Activated CD4-positive, alpha-beta T cell treated with anti-CD3 and anti-CD28 coated beads, Interleukin-2, amount 10 ng/mL, durations not matched to agents 7 days and 5 days (primary cell): ENCODE results near the gene NFE2L2. TPM values are rescaled to one million over a fixed set of nuclear protein-coding genes. Genes with fewer than 3 reads are reported as not detected.
"Not testable (repeated sequence)": the region's sequence is repeated elsewhere in the genome, so short reads cannot be mapped to it uniquely, and the experiment has no call there.

Experiments used
- CTCF ChIA-PET: fragments of 350-600 bp; sonication (Branson Sonifier 250); formaldehyde crosslinking; loops from one replicate; lab custom pipeline; 2021; ENCODE audit warnings: antibody characterized with exemption; lab: Charles Lee
- POLR2A ChIA-PET: fragments of 350-600 bp; sonication (Branson Sonifier 250); formaldehyde crosslinking; loops from one replicate; lab custom pipeline; 2021; ENCODE audit warnings: antibody characterized with exemption; lab: Charles Lee
- DNase-seq: peaks from one replicate; pipeline ENCODE4 v3.0.0-alpha.2; 2020
- H3K27ac Mint-ChIP-seq: one replicate; pipeline ENCODE4 v1.8.0; 2021; ENCODE audit warnings: mild to moderate bottlenecking, moderate library complexity, mixed read lengths
- H3K27me3 Mint-ChIP-seq: one replicate; pipeline ENCODE4 v1.8.0; 2021; ENCODE audit warnings: mixed read lengths
- H3K36me3 Mint-ChIP-seq: one replicate; pipeline ENCODE4 v1.8.0; 2021; ENCODE audit warnings: low read depth, mixed read lengths
- H3K4me1 Mint-ChIP-seq: one replicate; pipeline ENCODE4 v1.8.0; 2021; ENCODE audit warnings: mixed read lengths
- H3K4me3 Mint-ChIP-seq: one replicate; pipeline ENCODE4 v1.8.0; 2021; ENCODE audit warnings: mild to moderate bottlenecking, moderate library complexity, mixed read lengths
- H3K9me3 Mint-ChIP-seq: one replicate; pipeline ENCODE4 v1.8.0; 2021; ENCODE audit warnings: mixed read lengths
- total RNA-seq, 2 experiments: library from RNA; stranded (reverse); gene quantifications; one replicate each; pipeline ENCODE4 v1.2.3, GENCODE V29; 2021

NFE2L2 gene
- 10 to 100 TPM; 65.6 to 82.0 TPM for total RNA-seq

DNA sequence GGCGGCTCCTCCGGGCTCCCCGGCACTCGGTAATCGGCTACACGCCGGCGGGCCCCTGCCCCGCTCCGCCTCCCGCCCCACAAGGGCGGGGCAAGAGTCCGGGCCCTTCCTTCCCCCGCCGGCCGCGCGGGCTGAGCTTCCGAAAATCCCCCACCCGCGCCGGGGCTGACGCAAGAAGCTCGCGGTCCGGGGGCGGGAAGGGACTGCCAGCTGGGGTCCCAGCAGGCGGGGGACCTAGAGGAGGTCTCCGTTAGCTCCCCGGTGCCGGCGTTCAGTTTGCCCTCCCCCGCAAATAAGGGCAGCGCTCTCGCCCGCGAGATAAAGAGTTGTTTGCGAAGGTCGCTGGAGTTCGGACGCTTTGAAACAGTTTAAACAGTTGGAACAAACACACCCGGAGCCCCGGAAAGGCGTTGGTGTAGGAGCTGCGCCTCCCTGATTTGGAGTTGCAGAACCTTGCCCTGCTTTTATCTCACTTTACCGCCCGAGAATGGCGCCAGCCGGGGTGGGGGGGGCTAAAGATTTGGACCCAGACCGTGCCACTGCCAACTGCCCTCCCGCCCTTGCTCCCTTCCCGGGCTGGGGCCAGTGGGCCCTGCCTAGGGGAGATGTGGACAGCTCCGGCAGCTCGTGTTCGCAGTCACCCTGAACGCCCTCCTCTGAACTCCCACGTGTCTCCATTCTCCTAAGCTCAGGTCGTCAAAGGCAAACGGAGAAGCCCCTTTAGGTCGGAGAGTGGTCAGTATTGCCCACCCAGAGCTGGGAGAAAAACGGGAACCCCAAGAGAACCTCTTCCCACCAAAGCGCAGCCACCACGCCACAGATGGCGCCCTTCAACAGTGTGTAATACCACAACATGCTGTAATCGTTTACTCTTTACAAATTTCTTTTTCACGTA, at the start of gene NFE2L2:
Gene NFE2L2 (minus strand): TSS at position 35 of the 895 bp plus-strand sequence. CDS start 151 bp downstream, outside the sequence.
- CTCF ChIA-PET, result interaction anchor here (0.8 to 7.3 kb wide), 21 partner anchors 9 to 101 kb away, joined by 3 to 74 read pairs (median 5); no protein-coding TSS in a partner anchor
- POLR2A ChIA-PET, result interaction anchor here (0.6 to 3.1 kb wide), 6 partner anchors 17 to 79 kb away, joined by 3 to 15 read pairs (median 3); partner anchors contain the start of gene HNRNPA3
- peaks cover 36% of the 10 kb centered on the region for H3K36me3 Mint-ChIP-seq
- H3K4me3 Mint-ChIP-seq, result peak within 1 kb of the TSS; percentile 91
- peaks cover 3% of the 10 kb centered on the region for H3K9me3 Mint-ChIP-seq
- DNase-seq, result peak; percentile 90
- peaks cover 56% of the 10 kb centered on the region for H3K4me1 Mint-ChIP-seq
- no peaks in the 10 kb centered on the region for H3K27me3 Mint-ChIP-seq
- peak within 1 kb of the TSS; percentile 97 for H3K27ac Mint-ChIP-seq

DNA sequence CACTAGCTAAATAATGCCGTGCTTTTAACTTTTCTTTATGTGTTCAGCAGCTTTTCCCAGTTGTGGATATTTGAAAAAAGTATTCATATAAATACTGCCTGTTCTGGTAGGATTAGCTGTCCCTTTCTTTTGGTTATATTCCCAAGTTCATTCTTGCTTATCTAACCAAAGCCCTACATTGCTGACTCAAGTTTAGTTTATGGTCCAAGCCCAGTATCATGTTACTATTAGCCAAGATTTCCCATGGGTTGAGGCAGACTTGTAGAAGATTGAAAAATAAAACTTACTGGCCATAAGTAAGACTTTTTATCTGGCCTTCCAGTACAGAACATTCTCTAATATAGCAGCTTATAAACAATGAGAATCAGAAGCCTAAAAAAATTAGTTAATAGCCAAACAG, 49.7 kb upstream of the NFE2L2 start:
- Mint-ChIP-seq H3K36me3 (peaks cover 5% of the 10 kb centered on the region), H3K4me1 (peaks cover 24% of the 10 kb centered on the region), H3K27me3 (no peaks in the 10 kb centered on the region), H3K27ac (no peak overlapping the region), H3K9me3 (peaks cover 3% of the 10 kb centered on the region), H3K4me3 (no peak overlapping the region)
- CTCF ChIA-PET, result no interaction called here
- POLR2A ChIA-PET, result no interaction called here
- no peak for DNase-seq

DNA sequence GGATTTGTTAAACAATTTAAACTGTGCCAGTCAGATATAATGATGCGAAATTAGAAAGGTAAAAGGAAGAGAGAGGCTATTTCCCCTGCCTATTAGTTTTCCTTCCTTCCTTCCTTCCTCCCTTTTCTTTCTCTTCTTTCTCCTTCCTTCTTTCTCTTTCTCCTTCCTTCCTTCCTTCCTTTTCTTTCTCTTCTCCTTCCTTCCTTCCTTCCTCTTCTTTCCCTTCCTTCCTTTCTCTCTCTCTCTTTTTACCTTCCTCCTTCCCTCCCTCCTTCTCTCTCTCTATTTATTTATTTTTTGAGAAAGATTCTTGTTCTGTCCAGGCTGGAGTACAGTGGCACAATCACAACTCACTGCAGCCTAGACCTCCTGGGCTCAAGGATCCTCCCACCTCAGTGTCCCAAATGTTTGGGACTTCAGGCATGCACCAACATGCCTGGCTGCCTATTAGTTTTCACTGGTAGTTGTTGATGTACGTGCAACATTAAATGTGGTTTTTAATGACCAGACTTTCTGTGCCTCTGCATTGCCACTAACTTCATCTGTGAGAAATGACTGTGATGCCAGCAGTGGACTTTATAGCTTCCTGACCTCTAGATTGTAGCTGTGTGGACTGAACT, 48.7 kb upstream of the NFE2L2 start:
- H3K9me3 Mint-ChIP-seq, result peaks cover 3% of the 10 kb centered on the region
- H3K36me3 Mint-ChIP-seq, result peaks cover 5% of the 10 kb centered on the region

DNA sequence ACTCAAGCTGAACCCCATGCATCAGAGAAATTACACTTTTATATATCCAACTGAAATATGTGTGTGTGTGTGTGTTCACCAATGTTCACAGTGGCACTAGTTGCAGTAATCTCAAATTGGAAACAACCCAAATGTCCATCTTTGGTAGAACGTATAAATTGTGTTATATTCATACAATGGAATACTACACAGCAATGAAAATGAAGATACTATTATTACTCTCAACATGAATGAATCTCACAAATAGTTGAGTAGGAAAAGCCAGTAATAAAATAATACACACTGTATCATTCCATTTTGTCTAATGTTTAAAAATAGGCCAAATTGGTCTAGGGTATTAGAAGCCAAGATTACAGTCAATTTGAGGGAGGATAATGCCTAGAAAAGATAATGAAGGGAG, 48.0 kb upstream of the NFE2L2 start:
- POLR2A ChIA-PET, result no interaction called here

More for the DNA sequence above, 48.7 kb upstream of the NFE2L2 start:
- POLR2A ChIA-PET, result no interaction called here
- Mint-ChIP-seq H3K4me1 (peaks cover 29% of the 10 kb centered on the region), H3K27ac (peak overlapping the region; percentile 66), H3K27me3 (no peaks in the 10 kb centered on the region), H3K4me3 (no peak overlapping the region)
- DNase-seq, result no peak
- CTCF ChIA-PET, result no interaction called here

DNA sequence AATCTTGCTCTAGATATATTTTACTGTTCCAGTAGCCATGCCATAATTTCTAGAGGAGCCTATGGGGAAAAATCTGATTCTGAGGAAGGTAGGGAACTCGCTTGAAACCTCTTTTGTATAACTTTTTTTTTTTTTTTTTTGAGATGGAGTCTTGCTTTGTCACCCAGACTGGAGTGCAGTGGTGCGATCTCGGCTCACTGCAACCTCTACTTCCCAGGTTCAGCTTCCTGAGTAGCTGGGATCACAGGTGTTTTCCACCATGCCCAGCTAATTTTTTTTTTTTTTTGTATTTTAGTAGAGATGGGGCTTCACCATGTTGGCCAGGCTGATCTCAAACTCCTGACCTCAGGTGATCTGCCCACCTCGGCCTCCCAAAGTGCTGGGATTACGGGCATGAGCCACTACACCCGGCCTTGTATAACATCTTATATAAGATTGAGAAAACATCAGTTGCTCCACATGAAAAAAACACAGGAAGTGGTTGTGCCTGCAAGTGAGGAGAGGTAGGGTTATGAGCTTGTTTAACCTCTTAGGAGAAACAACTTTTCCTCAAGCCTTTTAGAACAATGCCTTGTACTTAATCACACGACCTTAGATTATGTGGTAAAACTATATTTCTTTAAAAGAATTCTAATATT, 45.3 kb upstream of the NFE2L2 start:
- POLR2A ChIA-PET, H3K9me3 Mint-ChIP-seq, H3K36me3 Mint-ChIP-seq, H3K4me3 Mint-ChIP-seq, H3K27me3 Mint-ChIP-seq: not testable (repeated sequence)
- CTCF ChIA-PET, result interaction anchor here (0.8 to 1.8 kb wide), 7 partner anchors 10 to 145 kb away, joined by 3 to 4 read pairs (median 3); no protein-coding TSS in a partner anchor
- peaks cover 40% of the 10 kb centered on the region for H3K4me1 Mint-ChIP-seq
- peak overlapping the region; percentile 82 for H3K27ac Mint-ChIP-seq
- peak; percentile 42 for DNase-seq

More for the DNA sequence above, 48.0 kb upstream of the NFE2L2 start:
- Mint-ChIP-seq H3K9me3 (peaks cover 3% of the 10 kb centered on the region), H3K36me3 (peaks cover 5% of the 10 kb centered on the region), H3K27me3 (no peaks in the 10 kb centered on the region), H3K4me3 (no peak overlapping the region), H3K4me1 (peaks cover 32% of the 10 kb centered on the region), H3K27ac (no peak overlapping the region)
- DNase-seq, result no peak
- CTCF ChIA-PET, result interaction anchor here (0.9 kb wide), 1 partner anchor 79 kb away, joined by 3 read pairs; no protein-coding TSS in a partner anchor

DNA sequence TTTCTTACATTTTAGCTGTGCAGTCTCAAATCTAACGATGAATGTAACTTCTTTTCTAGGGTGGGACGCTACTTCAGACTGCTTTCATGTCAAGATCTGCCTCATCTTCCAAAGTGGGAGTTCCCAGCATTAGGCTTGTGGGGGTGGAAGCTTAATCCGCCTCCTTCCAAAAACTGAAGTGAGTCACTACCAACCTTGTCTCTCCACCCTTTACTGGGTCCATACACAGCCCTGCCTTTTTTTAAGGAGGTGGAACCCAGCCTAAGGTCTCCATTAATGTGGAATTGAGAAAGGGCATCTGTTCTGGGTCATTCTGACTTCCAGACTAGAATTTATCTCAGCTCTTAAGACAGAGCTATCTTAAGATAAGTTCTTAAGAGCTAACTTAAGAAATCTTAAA, 42.0 kb upstream of the NFE2L2 start:
- Mint-ChIP-seq H3K4me3 (no peak overlapping the region), H3K9me3 (peaks cover 3% of the 10 kb centered on the region), H3K4me1 (peaks cover 40% of the 10 kb centered on the region), H3K36me3 (peaks cover 10% of the 10 kb centered on the region), H3K27ac (no peak overlapping the region), H3K27me3 (no peaks in the 10 kb centered on the region)
- DNase-seq, result no peak
- CTCF ChIA-PET, result interaction anchor here (1.1 to 3.0 kb wide), 4 partner anchors 11 to 141 kb away, joined by 3 to 9 read pairs (median 8); no protein-coding TSS in a partner anchor
- POLR2A ChIA-PET, result no interaction called here

DNA sequence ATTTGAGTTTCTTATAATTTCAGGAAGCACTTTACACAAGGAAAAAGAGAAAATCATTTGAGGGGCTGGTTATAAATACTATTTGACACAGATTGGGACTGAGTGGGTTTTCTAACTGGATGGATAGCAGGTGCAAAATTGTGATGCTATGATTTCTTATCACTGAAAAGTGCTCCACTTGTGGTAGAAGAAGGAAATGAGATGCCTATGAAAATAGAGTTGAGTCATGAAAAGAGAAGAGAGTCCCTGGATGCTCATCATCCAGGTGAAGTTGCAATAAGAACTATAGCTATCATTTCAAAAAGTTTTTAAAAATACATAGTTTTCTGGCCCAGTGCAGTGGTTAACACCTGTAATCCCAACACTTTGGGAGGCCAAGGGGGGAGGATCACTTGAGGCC, 39.4 kb upstream of the NFE2L2 start:
- ChIA-PET POLR2A (no interaction called here), CTCF (interaction anchor here (0.9 to 3.0 kb wide), 5 partner anchors 8 to 139 kb away, joined by 3 to 9 read pairs (median 3); partner anchors contain the start of gene NFE2L2)
- H3K9me3 Mint-ChIP-seq, result no peaks in the 10 kb centered on the region
- H3K4me1 Mint-ChIP-seq, result peaks cover 17% of the 10 kb centered on the region
- peaks cover 8% of the 10 kb centered on the region for H3K36me3 Mint-ChIP-seq
- H3K27me3 Mint-ChIP-seq, result no peaks in the 10 kb centered on the region
- H3K27ac Mint-ChIP-seq, result no peak overlapping the region
- DNase-seq, result no peak
- no peak overlapping the region for H3K4me3 Mint-ChIP-seq

DNA sequence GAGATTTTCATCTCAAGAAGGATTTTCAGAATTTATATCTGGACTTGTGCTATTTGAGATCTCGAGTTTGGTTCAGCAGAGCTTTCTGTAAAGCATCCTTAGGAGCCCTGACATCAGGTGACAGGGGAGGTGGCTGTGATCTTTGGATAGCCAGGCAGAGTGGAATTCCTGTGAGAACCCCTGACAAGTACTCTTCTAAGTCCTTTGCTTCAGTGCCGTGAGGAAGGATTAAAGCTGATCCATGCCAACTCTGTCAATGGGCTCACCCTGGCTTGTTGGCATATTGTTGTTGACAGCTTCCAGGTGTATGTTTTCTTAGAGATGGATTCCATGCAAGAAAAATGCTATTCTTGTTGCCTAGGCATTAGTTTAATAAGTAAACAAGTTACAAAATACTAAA, 38.0 kb upstream of the NFE2L2 start:
- DNase-seq, result no peak
- Mint-ChIP-seq H3K36me3 (peaks cover 8% of the 10 kb centered on the region), H3K9me3 (no peaks in the 10 kb centered on the region), H3K27ac (no peak overlapping the region), H3K4me1 (peaks cover 16% of the 10 kb centered on the region), H3K27me3 (no peaks in the 10 kb centered on the region), H3K4me3 (no peak overlapping the region)
- ChIA-PET POLR2A (no interaction called here), CTCF (no interaction called here)

DNA sequence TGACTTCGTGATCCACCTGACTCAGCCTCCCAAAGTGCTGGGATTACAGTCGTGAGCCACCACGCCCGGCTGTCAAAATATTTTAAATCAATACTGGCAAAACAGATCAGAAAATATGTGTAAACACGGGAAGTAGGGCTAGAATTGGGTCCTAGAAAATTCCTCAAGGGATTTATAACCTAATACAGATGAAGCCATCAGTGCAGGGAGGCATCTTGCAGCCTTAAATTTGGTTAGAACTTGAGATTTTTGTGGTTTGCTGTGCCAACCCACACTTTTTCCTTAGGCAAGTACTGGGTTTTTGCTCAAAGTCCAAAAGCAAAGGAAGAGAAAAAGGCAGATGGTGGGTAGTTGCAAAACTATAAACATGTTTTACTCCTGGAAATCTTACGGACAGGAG, 33.7 kb upstream of the NFE2L2 start:
- Mint-ChIP-seq H3K4me1 (peaks cover 31% of the 10 kb centered on the region), H3K27me3 (no peaks in the 10 kb centered on the region), H3K4me3 (no peak overlapping the region), H3K36me3 (peaks cover 6% of the 10 kb centered on the region), H3K9me3 (no peaks in the 10 kb centered on the region), H3K27ac (no peak overlapping the region)
- CTCF ChIA-PET, result no interaction called here
- DNase-seq, result no peak
- POLR2A ChIA-PET, result no interaction called here

DNA sequence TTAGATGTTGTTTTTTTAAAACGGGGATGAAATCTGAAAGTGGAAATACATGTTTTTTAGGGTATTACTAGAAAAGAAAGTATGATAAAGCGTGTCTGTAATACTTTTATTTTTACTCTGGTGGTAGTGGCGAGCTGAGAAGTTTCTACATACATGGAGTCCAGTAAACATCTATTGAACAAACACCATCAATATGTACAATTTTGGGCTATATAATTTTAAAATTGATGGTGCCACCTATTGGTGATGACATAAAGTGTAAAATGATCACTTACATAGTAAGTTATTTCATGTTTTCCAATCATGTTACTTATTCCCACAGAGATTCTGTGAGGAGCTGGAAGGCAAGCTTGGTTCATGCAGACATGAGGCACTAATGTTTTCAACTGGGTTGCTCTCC, 31.5 kb upstream of the NFE2L2 start:
- DNase-seq, result no peak
- Mint-ChIP-seq H3K4me1 (peaks cover 52% of the 10 kb centered on the region), H3K27ac (no peak overlapping the region), H3K9me3 (peaks cover 3% of the 10 kb centered on the region), H3K27me3 (no peaks in the 10 kb centered on the region), H3K4me3 (no peak overlapping the region), H3K36me3 (peaks cover 6% of the 10 kb centered on the region)
- POLR2A ChIA-PET, result interaction anchor here (0.9 kb wide), 1 partner anchor 31 kb away, joined by 3 read pairs; no protein-coding TSS in a partner anchor
- CTCF ChIA-PET, result interaction anchor here (0.9 to 1.9 kb wide), 8 partner anchors 9 to 133 kb away, joined by 3 to 10 read pairs (median 4); partner anchors contain the start of gene NFE2L2

DNA sequence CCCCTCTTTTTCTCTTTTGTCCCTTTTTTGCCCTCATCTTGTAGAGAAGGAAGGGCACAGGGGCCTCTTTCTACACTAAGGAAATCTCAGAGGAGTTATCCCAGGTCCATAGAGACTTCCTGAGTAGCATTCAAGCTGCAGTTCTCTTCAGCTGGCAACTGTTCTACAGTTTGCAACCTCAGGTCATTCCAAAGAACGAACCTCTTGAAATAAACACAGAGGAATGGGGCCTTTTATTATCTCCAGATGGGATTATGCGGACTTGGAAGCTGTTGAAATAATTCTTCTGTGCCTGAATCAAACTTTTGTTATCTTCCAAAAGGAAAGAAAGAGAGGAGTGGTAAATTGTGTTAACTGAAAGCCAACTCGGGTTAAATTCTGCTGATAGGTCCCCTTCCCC, 31.0 kb upstream of the NFE2L2 start:
- Mint-ChIP-seq H3K4me1 (peaks cover 56% of the 10 kb centered on the region), H3K27ac (no peak overlapping the region), H3K4me3 (no peak overlapping the region), H3K9me3 (peaks cover 3% of the 10 kb centered on the region), H3K36me3 (peaks cover 6% of the 10 kb centered on the region), H3K27me3 (no peaks in the 10 kb centered on the region)
- CTCF ChIA-PET, result interaction anchor here (1.4 to 1.9 kb wide), 5 partner anchors 10 to 131 kb away, joined by 3 to 10 read pairs (median 6); no protein-coding TSS in a partner anchor
- POLR2A ChIA-PET, result no interaction called here
- no peak for DNase-seq

DNA sequence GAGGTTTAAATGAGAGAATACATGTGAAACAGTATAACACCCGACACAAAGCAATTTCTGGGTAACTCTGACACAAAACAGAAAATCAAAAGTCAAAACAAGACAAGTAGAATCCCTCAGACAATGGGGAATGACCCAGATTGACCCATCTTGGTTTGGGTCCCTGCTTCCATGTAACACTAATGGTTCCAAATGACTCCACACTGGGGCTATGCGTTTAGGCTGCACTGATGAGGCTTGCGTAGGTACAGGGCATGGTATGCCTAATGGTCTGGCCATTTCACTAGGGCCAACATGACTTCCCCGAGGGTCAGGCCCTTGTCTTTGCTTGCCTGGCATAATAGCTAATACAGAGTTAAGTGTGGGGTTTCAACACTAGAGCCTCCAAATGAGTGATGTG, 27.2 kb upstream of the NFE2L2 start:
- H3K4me3 Mint-ChIP-seq, result no peak overlapping the region
- peaks cover 70% of the 10 kb centered on the region for H3K4me1 Mint-ChIP-seq
- no peaks in the 10 kb centered on the region for H3K27me3 Mint-ChIP-seq
- peaks cover 10% of the 10 kb centered on the region for H3K36me3 Mint-ChIP-seq
- POLR2A ChIA-PET, result interaction anchor here (3.1 kb wide), 1 partner anchor 28 kb away, joined by 15 read pairs; the partner anchor contains the start of gene NFE2L2
- H3K27ac Mint-ChIP-seq, result peak overlapping the region; percentile 71
- peaks cover 3% of the 10 kb centered on the region for H3K9me3 Mint-ChIP-seq
- no peak for DNase-seq
- CTCF ChIA-PET, result interaction anchor here (1.0 to 2.9 kb wide), 3 partner anchors 17 to 126 kb away, joined by 3 to 15 read pairs (median 6); no protein-coding TSS in a partner anchor
